ENCODE data around the gene COQ10B. TPM values are rescaled to one million over a fixed set of nuclear protein-coding genes. Genes with fewer than 3 reads are reported as not detected.

Gene COQ10B
- total and polyA plus RNA-seq, 2 of the 4 experiments (the other 2 are of a cell fraction), result 9.5 to 28.7 TPM

- Histone ChIP-seq H3K4me2 (ENCODE audit: low read depth, low read length) (no peak overlapping the region), H2BK120ac (ENCODE audit: low read depth, low read length) (no peak overlapping the region), H3K56ac (ENCODE audit: extremely low read depth, insufficient read depth, low read length) (no peak overlapping the region), H4K5ac (ENCODE audit: low read depth, low read length) (no peak overlapping the region), H4K91ac (ENCODE audit: insufficient read depth, low read depth, low read length) (no peak overlapping the region), H2AK5ac (ENCODE audit: low read depth, low read length) (no peak overlapping the region), H3K27me3 (ENCODE audit: control insufficient read depth, insufficient read depth, low read length) (no peaks in the 10 kb centered on the region), H3K36me3 (ENCODE audit: control insufficient read depth, insufficient read depth, low read length) (peaks cover 9% of the 10 kb centered on the region), H3K4me3 (ENCODE audit: insufficient read depth, low read depth, low read length) (no peak overlapping the region), H2BK20ac (ENCODE audit: low read depth, low read length) (no peak overlapping the region), H3K23ac (ENCODE audit: low read depth, low read length) (no peak overlapping the region), H3K4ac (ENCODE audit: low read depth, low read length) (no peak overlapping the region), H3K4me1 (ENCODE audit: control insufficient read depth, insufficient read depth, low read length) (no peaks in the 10 kb centered on the region), H3K9me3 (ENCODE audit: control insufficient read depth, insufficient read depth, low read length) (no peaks in the 10 kb centered on the region), H3K9me1 (ENCODE audit: insufficient read depth, low read length) (no peaks in the 10 kb centered on the region), H2AFZ (replicated peaks; ENCODE audit: low read length, poor library complexity) (no peak overlapping the region), H4K20me1 (ENCODE audit: insufficient read depth, low read length) (peaks cover 13% of the 10 kb centered on the region), H2BK15ac (ENCODE audit: low read depth, low read length) (no peak overlapping the region), H3K14ac (replicated peaks; ENCODE audit: low read depth, low read length) (no peak overlapping the region), H3K79me1 (ENCODE audit: low read depth in 1 of 2, low read length in 2 of 2) (peaks cover 7 to 24% of the 10 kb centered on the region in 2 experiments; a peak in 3 of 4 replicates), H3K18ac (ENCODE audit: low read depth, low read length) (no peak overlapping the region), H4K8ac (ENCODE audit: low read depth in 2 of 2, low read length in 2 of 2) (no peak overlapping the region), H2AK9ac (replicated peaks; ENCODE audit: low read depth, low read length, poor library complexity) (no peak overlapping the region), H2BK5ac (ENCODE audit: low read depth, low read length, poor library complexity, severe bottlenecking) (no peak overlapping the region), H3K9ac (ENCODE audit: low read depth, low read length) (no peak overlapping the region), H3K27ac (ENCODE audit: insufficient read depth, low read length) (no peak overlapping the region)
- BruUV-seq (replicated peaks), result no TSS peak
- dilution Hi-C loops (cut with HindIII; ENCODE audit: low sequenced_read_pairs, unreplicated experiment), result no loop called here
- no peak for DNase-seq
- WGBS, 2 experiments (ENCODE audit: extremely low coverage in 2 of 2, insufficient read length in 1 of 2), result no CpG with 5 or more reads among the region's 2 CpGs
- ChIA-PET CTCF (no interaction called here), POLR2A (ENCODE audit: unreplicated experiment) (no interaction called here)
- in situ Hi-C loops (cut with MboI; ENCODE audit: low sequenced_read_pairs), result loop anchor here (10.0 kb wide), 1 partner anchor 271 kb away; no protein-coding TSS in a partner anchor
- ATAC-seq (ENCODE audit: low read depth), result no peak
- intact Hi-C loops (cut with micrococcal nuclease), result no loop called here
- TF ChIP-seq CHD1 (IDR thresholded peaks at IDR 0.05; ENCODE audit: low read depth, low read length), result no peak
- no peak for TF ChIP-seq CTCF (conservative IDR thresholded peaks at IDR 0.05; ENCODE audit: low read depth, low read length)
- TF ChIP-seq POLR2A (IDR thresholded peaks at IDR 0.05; ENCODE audit: low read depth, low read length), result no peak
- TF ChIP-seq NFE2L2 (IDR thresholded peaks at IDR 0.05; ENCODE audit: low read depth, low read length), result no peak
- TF ChIP-seq CEBPB (IDR thresholded peaks at IDR 0.05; ENCODE audit: low read depth, low read length), result no peak
- no peak for TF ChIP-seq BHLHE40 (IDR thresholded peaks at IDR 0.05; ENCODE audit: low read depth, low read length)
- no peak for TF ChIP-seq RAD21 (IDR thresholded peaks at IDR 0.05; ENCODE audit: low read length)
- no peak for TF ChIP-seq USF2 (IDR thresholded peaks at IDR 0.05; ENCODE audit: low read depth, low read length)
- no peak for TF ChIP-seq MAZ (IDR thresholded peaks at IDR 0.05; ENCODE audit: borderline replicate concordance, low read depth, low read length)
- TF ChIP-seq RCOR1 (IDR thresholded peaks at IDR 0.05; ENCODE audit: insufficient replicate concordance, low read length), result no peak
- TF ChIP-seq RFX5 (IDR thresholded peaks at IDR 0.05; ENCODE audit: low read depth, low read length), result no peak
- TF ChIP-seq FOS (IDR thresholded peaks at IDR 0.05; ENCODE audit: low read depth, low read length), result no peak
- no peak for TF ChIP-seq MAFK (IDR thresholded peaks at IDR 0.05; ENCODE audit: low read depth, low read length)
- no peak for TF ChIP-seq ELK1 (IDR thresholded peaks at IDR 0.05; ENCODE audit: borderline replicate concordance, low read depth, low read length)
Measured at GRCh38 chr2:197504000-197504399, 50.6 kb downstream of the COQ10B start.

Measured in IMR-90 (cell line).